Tibial nerve (tissue), 4 donors: ENCODE measurements around the gene BCL7A. TPM values are rescaled to one million over a fixed set of nuclear protein-coding genes. Genes with fewer than 3 reads are reported as not detected.

ENCODE experiments used
- DNase-seq, 2 donors: peaks; one replicate each; pipeline ENCODE4 v3.0.0-alpha.2; 2019; ENCODE audit warnings: low spot score in 2 of 2
- H3K27ac ChIP-seq, 4 donors: fragments of 200-600 bp; sonication (generic) in 3 of 4; one replicate each; pipeline ENCODE4 v1.5.1; 2017 to 2019; ENCODE audit warnings: mild to moderate bottlenecking in 1 of 4
- H3K27me3 ChIP-seq, 2 donors: fragments of 200-600 bp; sonication (generic) in 1 of 2; one replicate each; pipeline versions ENCODE4 v1.5.1 to v1.6.0; 2017 to 2019
- H3K36me3 ChIP-seq, 3 donors: fragments of 200-600 bp; sonication (generic); one replicate each; pipeline ENCODE4 v1.5.1; 2018 to 2019
- H3K4me1 ChIP-seq, 4 donors: fragments of 200-600 bp; sonication (generic) in 3 of 4; one replicate each; pipeline ENCODE4 v1.5.1; 2017 to 2019
- H3K4me3 ChIP-seq, 4 donors: fragments of 200-600 bp; sonication (generic) in 3 of 4; one replicate each; pipeline ENCODE4 v1.5.1; 2017 to 2019; ENCODE audit warnings: mild to moderate bottlenecking in 1 of 4, moderate library complexity in 1 of 4
- H3K9me3 ChIP-seq, 4 donors: fragments of 200-600 bp; sonication (generic) in 3 of 4; one replicate each; pipeline ENCODE4 v1.5.1; 2017 to 2019
- EP300 ChIP-seq, 2 donors: sonication (generic); formaldehyde crosslinking; IDR thresholded peaks; one replicate each; pipeline ENCODE4 v1.6.1; 2017; ENCODE audit warnings: antibody characterized with exemption in 2 of 2, mild to moderate bottlenecking in 1 of 2
- POLR2A ChIP-seq, 2 donors: fragments of 450-650 bp; IDR thresholded peaks; one replicate each; pipeline ENCODE4 v1.6.1; 2017; ENCODE audit warnings: antibody characterized with exemption in 2 of 2, mild to moderate bottlenecking in 2 of 2, moderate library complexity in 2 of 2
- WGBS, 2 donors: methylation state at CpG; one replicate each; pipeline ENCODE4 v1.1.5; 2018; 5-methylcytosine and 5-hydroxymethylcytosine counted together
- total RNA-seq, 4 donors: library from RNA; depleted of rRNA; stranded (reverse); fragments of >200 nt; gene quantifications; one replicate each; pipeline ENCODE4 v1.1.0, GENCODE V29; 2016
- TF ChIP-seq, protein P1 (sequence below), 5 experiments: fragments of 200-600 bp in 3 of 5; fragments of 450-650 bp in 2 of 5; sonication (generic) in 3 of 5; IDR thresholded peaks; one replicate each; pipeline ENCODE4 v1.5.1; 2016 to 2019; ENCODE audit warnings: antibody characterized with exemption in 5 of 5, mild to moderate bottlenecking in 3 of 5, moderate library complexity in 2 of 5

Gene BCL7A
- total RNA-seq, 4 donors from 2014 or later: 2.4 to 10.7 (median 5.1) TPM

DNA sequence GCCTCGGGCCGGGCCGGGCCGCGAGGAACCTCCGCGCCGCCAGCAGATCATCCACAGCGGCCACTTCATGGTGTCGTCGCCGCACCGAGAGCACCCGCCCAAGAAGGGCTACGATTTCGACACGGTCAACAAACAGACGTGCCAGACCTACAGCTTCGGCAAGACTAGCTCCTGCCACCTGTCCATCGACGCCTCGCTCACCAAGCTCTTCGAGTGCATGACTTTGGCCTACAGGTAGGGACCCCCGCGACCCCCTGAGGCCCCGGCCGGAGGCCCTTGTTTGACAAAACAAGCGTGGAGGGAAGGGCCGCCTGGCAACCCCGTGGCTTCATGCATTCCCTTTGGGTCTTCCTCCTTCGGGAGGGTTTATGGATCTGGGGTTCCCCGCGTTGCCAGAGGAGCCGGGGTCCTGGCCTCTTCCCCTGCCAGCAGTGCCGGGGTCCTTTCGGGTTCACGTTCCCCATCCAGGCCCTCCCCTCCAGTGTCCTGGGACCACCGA is 57.4 kb downstream of the BCL7A start:
- 0 to 1% methylated on average over 14 to 24 of the region's 38 CpGs for WGBS, 2 donors
- DNase-seq: no peak
- Histone ChIP-seq H3K36me3 (peaks cover 0 to 2% (median 0%) of the 10 kb centered on the region in 3 donors), H3K27ac (peak overlapping the region; percentile 40 to 90 (median 86)), H3K27me3 (no peaks in the 10 kb centered on the region), H3K4me1 (peaks cover 0 to 63% (median 37%) of the 10 kb centered on the region in 4 donors), H3K4me3 (peak overlapping the region; percentile 61 to 85 (median 65)), H3K9me3 (no peaks in the 10 kb centered on the region)
- no peak for TF ChIP-seq EP300 (IDR thresholded peaks at IDR 0.05)

DNA sequence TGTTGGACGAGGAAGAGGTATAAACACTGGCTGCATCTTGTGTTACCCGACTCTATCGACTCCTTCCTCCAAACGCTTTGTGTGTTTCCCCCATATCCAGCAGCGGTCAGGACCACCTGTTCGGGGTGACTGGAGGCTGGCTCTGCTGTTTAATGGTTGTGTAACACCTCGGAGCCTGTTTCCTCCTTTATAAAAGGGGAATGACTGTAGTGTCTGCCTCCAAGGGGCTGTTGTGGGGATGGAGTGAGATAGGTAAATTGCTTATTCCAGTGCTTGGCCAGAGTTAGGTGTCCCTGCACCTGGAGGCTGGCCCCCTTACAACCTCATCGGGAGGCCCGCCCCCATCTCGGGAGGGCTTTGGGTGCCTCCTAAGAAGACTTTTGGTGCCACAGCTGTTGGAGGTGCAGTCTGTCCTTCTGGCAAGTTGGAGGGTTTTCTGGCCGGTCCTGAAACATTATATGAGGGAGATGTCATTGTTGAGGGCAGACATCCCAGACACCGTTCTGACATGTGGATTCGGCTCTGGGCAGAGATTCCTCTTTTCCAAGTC is 57.9 kb downstream of the BCL7A start:
- H3K9me3 ChIP-seq: no peaks in the 10 kb centered on the region
- H3K4me1 ChIP-seq: peaks cover 0 to 63% (median 37%) of the 10 kb centered on the region in 4 donors
- no peaks in the 10 kb centered on the region for H3K27me3 ChIP-seq
- peak overlapping the region; percentile 40 to 90 (median 86) for H3K27ac ChIP-seq
- H3K36me3 ChIP-seq: peaks cover 0 to 7% (median 0%) of the 10 kb centered on the region in 3 donors
- no peak for DNase-seq
- WGBS, 2 donors: 2 to 3% methylated on average over 12 to 13 of the region's 13 CpGs
- H3K4me3 ChIP-seq: peak overlapping the region; percentile 61 to 85 (median 65)
- TF ChIP-seq POLR2A (IDR thresholded peaks at IDR 0.05) (no peak), EP300 (IDR thresholded peaks at IDR 0.05) (no peak)
- TF ChIP-seq, protein P1, sequence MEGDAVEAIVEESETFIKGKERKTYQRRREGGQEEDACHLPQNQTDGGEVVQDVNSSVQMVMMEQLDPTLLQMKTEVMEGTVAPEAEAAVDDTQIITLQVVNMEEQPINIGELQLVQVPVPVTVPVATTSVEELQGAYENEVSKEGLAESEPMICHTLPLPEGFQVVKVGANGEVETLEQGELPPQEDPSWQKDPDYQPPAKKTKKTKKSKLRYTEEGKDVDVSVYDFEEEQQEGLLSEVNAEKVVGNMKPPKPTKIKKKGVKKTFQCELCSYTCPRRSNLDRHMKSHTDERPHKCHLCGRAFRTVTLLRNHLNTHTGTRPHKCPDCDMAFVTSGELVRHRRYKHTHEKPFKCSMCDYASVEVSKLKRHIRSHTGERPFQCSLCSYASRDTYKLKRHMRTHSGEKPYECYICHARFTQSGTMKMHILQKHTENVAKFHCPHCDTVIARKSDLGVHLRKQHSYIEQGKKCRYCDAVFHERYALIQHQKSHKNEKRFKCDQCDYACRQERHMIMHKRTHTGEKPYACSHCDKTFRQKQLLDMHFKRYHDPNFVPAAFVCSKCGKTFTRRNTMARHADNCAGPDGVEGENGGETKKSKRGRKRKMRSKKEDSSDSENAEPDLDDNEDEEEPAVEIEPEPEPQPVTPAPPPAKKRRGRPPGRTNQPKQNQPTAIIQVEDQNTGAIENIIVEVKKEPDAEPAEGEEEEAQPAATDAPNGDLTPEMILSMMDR (IDR thresholded peaks at IDR 0.05): no peak

DNA sequence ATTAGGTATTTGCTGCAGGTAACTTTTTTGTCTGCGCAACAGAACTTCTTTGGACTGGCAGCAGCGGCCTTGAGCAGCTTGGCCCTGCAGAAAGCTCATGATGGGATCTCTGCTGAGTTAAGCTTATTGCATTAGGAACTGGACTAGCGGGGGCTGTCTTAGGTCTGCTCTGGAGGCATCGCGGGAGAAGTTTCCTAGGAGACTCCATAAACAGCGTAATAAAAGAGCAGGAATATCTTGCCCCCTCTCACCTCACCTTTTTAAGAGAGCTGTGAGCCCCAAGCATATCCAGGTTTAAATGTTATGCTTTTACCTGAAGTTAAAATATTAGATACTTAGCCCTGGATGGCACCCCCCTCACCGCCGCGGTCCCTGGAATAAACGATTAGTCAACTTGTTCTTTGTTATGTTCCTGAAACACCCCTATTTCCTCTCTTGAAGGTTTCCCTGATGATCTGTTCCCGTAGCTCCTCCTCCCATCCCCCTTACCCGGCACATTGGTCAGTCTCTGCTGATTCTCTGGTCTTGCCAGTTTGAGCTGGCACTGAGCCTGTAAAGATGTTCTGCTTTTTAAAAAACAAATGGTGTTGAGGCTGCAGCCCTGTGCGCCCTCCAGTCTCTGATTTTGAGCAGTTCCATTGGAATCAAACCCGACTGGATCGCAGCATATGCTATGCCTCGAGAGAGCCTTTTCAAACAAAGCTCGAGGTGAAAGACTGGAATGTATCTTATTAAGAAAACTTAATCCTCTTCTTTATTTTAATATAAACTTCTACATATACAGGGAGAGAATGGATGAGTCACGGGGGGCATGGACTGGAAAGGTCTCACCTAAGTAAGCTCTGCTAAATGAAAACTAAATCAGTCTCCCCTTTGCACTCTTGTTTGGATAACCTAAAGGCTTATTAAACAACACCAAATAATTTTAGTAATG is 58.7 kb downstream of the BCL7A start:
- peak overlapping the region; percentile 52 to 90 (median 86) for H3K27ac ChIP-seq
- peaks cover 0 to 63% (median 37%) of the 10 kb centered on the region in 4 donors for H3K4me1 ChIP-seq
- DNase-seq: peak; percentile 44 to 78
- no peaks in the 10 kb centered on the region for H3K27me3 ChIP-seq
- H3K9me3 ChIP-seq: no peaks in the 10 kb centered on the region
- peak overlapping the region; percentile 61 to 85 (median 65) for H3K4me3 ChIP-seq
- H3K36me3 ChIP-seq: peaks cover 0 to 15% (median 0%) of the 10 kb centered on the region in 3 donors
- WGBS, 2 donors: 12 to 13% methylated on average over 18 of the region's 18 CpGs
- TF ChIP-seq POLR2A (IDR thresholded peaks at IDR 0.05) (peak; percentile 7 to 37), EP300 (IDR thresholded peaks at IDR 0.05) (peak in 1 of 2 donors; percentile 70)
- TF ChIP-seq, protein P1 (IDR thresholded peaks at IDR 0.05): no peak

DNA sequence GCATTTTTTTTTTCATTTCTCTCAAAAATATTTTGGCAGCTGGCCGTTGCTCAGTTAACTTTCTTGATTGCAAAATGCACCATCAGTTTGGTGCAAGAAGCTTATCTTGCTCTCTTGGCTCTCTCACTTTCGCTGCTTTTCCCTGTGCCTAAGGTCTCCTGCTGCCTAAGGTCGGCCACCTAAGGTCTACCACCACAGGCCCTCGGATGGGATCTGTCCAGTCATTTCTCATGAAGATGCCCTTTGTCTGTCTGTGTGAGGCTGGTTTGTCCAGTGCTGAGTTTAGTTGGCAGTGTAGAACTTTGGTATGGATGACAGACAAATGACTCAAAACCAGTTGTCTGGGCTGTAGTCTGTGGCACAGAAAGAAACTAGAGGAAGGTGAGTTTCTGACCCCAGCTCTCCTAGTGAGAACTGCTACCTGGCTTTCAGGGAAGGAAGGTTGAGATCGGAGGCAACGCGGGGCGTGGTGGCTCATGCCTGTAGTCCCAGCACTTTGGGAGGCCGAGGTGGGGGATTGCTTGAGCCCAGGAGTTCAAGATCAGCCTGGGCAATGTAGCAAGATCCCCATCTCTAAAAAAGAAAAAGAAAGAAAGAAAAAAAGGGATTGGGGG is 59.5 kb downstream of the BCL7A start:
- TF ChIP-seq EP300 (IDR thresholded peaks at IDR 0.05) (no peak), POLR2A (IDR thresholded peaks at IDR 0.05) (no peak)
- TF ChIP-seq, protein P1 (IDR thresholded peaks at IDR 0.05): no peak
- Histone ChIP-seq H3K4me1 (peaks cover 0 to 67% (median 38%) of the 10 kb centered on the region in 4 donors), H3K9me3 (no peaks in the 10 kb centered on the region), H3K27ac (peak overlapping the region; percentile 52 to 90 (median 86)), H3K4me3 (peak overlapping the region in 3 of 4 donors; percentile 64 to 85 (median 66)), H3K27me3 (no peaks in the 10 kb centered on the region), H3K36me3 (peaks cover 0 to 20% (median 0%) of the 10 kb centered on the region in 3 donors)
- no peak for DNase-seq
- WGBS, 2 donors: 42 to 54% methylated on average over 9 of the region's 9 CpGs

DNA sequence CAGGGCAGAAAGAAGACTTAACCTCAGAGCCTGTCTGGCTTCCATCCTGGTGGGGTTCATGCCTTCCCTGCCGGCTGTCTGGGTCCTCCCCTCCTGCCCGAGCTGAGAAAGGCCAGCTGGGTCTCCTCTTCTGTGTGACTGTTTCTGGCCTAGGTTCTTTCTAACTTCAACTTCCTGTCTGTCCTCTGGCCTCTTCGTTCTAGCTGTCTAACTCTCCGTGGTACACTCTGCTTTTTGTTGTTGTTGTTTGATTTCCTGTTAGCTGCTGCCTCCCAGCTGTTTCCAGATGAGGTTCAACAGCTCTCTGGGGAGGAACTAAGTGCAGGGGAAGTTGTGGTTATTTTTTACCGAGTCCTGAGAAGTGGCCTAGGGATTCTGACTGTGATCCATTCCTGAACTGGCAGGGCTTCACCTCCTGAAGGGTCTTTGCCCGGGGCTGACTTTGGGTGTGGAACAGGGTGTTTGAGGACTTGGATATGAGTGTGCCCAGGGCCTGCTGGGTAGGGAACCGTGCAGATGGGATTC is 60.1 kb downstream of the BCL7A start:
- Histone ChIP-seq H3K4me3 (peak overlapping the region in 3 of 4 donors; percentile 64 to 85 (median 66)), H3K4me1 (peaks cover 0 to 73% (median 40%) of the 10 kb centered on the region in 4 donors), H3K27me3 (no peaks in the 10 kb centered on the region), H3K27ac (peak overlapping the region; percentile 52 to 90 (median 86)), H3K9me3 (no peaks in the 10 kb centered on the region), H3K36me3 (peaks cover 0 to 20% (median 0%) of the 10 kb centered on the region in 3 donors)
- TF ChIP-seq EP300 (IDR thresholded peaks at IDR 0.05): peak in 1 of 2 donors; percentile 57
- TF ChIP-seq POLR2A (IDR thresholded peaks at IDR 0.05): no peak
- TF ChIP-seq, protein P1 (IDR thresholded peaks at IDR 0.05): no peak
- WGBS, 2 donors: 4 to 6% methylated on average over 7 of the region's 7 CpGs
- DNase-seq: peak in 1 of 2 donors; percentile 53
